ENCODE results near the gene DDX4.

The DDX4 gene

GRCh38 chr5:55821731-55822512, 84.1 kb downstream of the DDX4 start:
- Histone ChIP-seq H3K9me3 (ENCODE audit: control insufficient read depth, low read length) (no peaks in the 10 kb centered on the region), H3K9ac (no peak overlapping the region), H3K27ac (no peak overlapping the region), H3K4me3 (ENCODE audit: low read depth, low read length) (peak overlapping the region; percentile 9), H3K79me2 (no peaks in the 10 kb centered on the region), H2AFZ (peak overlapping the region; percentile 55), H3K27me3 (ENCODE audit: control insufficient read depth, insufficient read depth, low read length) (peaks cover 4% of the 10 kb centered on the region), H3K4me2 (ENCODE audit: low read length) (peak overlapping the region; percentile 46), H3K36me3 (ENCODE audit: control insufficient read depth, insufficient read depth, low read length) (no peaks in the 10 kb centered on the region), H3K4me1 (no peaks in the 10 kb centered on the region)
- no peak for TF ChIP-seq CTCF (IDR thresholded peaks at IDR 0.05)

- H3K27me3 ChIP-seq (ENCODE audit: control insufficient read depth, insufficient read depth, low read length) = peaks cover 4% of the 10 kb centered on the region
- H3K9me3 ChIP-seq (ENCODE audit: control insufficient read depth, low read length) = no peaks in the 10 kb centered on the region
- no peak overlapping the region for H3K4me3 ChIP-seq (ENCODE audit: low read depth, low read length)
- no peaks in the 10 kb centered on the region for H3K4me1 ChIP-seq
- no peaks in the 10 kb centered on the region for H3K79me2 ChIP-seq
- H3K36me3 ChIP-seq (ENCODE audit: control insufficient read depth, insufficient read depth, low read length) = no peaks in the 10 kb centered on the region
- H3K4me2 ChIP-seq (ENCODE audit: low read length) = no peak overlapping the region
- H3K9ac ChIP-seq = no peak overlapping the region
- no peak for TF ChIP-seq CTCF (IDR thresholded peaks at IDR 0.05)
- H2AFZ ChIP-seq = no peak overlapping the region
- H3K27ac ChIP-seq = no peak overlapping the region
These were observed 85.4 kb downstream of the DDX4 start for GRCh38 chr5:55823151-55823796.

GRCh38 chr5:55829956-55830355, 92.1 kb downstream of the DDX4 start:
- Histone ChIP-seq H3K9me3 (ENCODE audit: control insufficient read depth, low read length) (no peaks in the 10 kb centered on the region), H3K79me2 (no peaks in the 10 kb centered on the region)

GRCh38 chr5:55832446-55832845, 94.6 kb downstream of the DDX4 start:
- Histone ChIP-seq H3K9ac (no peak overlapping the region), H3K27me3 (ENCODE audit: control insufficient read depth, insufficient read depth, low read length) (no peaks in the 10 kb centered on the region), H3K4me3 (ENCODE audit: low read depth, low read length) (no peak overlapping the region), H3K27ac (no peak overlapping the region), H3K9me3 (ENCODE audit: control insufficient read depth, low read length) (no peaks in the 10 kb centered on the region), H3K4me2 (ENCODE audit: low read length) (no peak overlapping the region), H3K79me2 (no peaks in the 10 kb centered on the region), H3K4me1 (no peaks in the 10 kb centered on the region), H2AFZ (no peak overlapping the region), H3K36me3 (ENCODE audit: control insufficient read depth, insufficient read depth, low read length) (no peaks in the 10 kb centered on the region)
- TF ChIP-seq CTCF (IDR thresholded peaks at IDR 0.05) = no peak

More at GRCh38 chr5:55829956-55830355, 92.1 kb downstream of the DDX4 start:
- TF ChIP-seq CTCF (IDR thresholded peaks at IDR 0.05) = no peak
- Histone ChIP-seq H3K27me3 (ENCODE audit: control insufficient read depth, insufficient read depth, low read length) (no peaks in the 10 kb centered on the region), H3K9ac (no peak overlapping the region), H3K4me1 (no peaks in the 10 kb centered on the region), H2AFZ (no peak overlapping the region), H3K4me3 (ENCODE audit: low read depth, low read length) (no peak overlapping the region), H3K4me2 (ENCODE audit: low read length) (no peak overlapping the region), H3K27ac (no peak overlapping the region), H3K36me3 (ENCODE audit: control insufficient read depth, insufficient read depth, low read length) (no peaks in the 10 kb centered on the region)
